ENCODE data around the gene NOC2L.
"Not testable (repeated sequence)": the region's sequence is repeated elsewhere in the genome, so short reads cannot be mapped to it uniquely, and the experiment has no call there.

Gene NOC2L

GRCh38 chr1:952201-952600, 6.9 kb downstream of the NOC2L start:
- no peaks in the 10 kb centered on the region for H3K9me3 Mint-ChIP-seq
- no peak for DNase-seq (ENCODE audit: low spot score in 2 of 2)
- H3K27me3 Mint-ChIP-seq = no peaks in the 10 kb centered on the region
- ATAC-seq (ENCODE audit: low read depth) = no peak
- H3K4me1 Mint-ChIP-seq = peaks cover 3% of the 10 kb centered on the region
- peaks cover 35% of the 10 kb centered on the region for H3K36me3 Mint-ChIP-seq
- H3K4me3 Mint-ChIP-seq = no peak overlapping the region
- H3K27ac Mint-ChIP-seq = no peak overlapping the region

GRCh38 chr1:951364-951763, 7.7 kb downstream of the NOC2L start:
- no peak overlapping the region for H3K27ac Mint-ChIP-seq
- ATAC-seq (ENCODE audit: low read depth) = no peak
- DNase-seq (ENCODE audit: low spot score in 2 of 2) = no peak
- no peak overlapping the region for H3K4me3 Mint-ChIP-seq
- H3K9me3 Mint-ChIP-seq = no peaks in the 10 kb centered on the region
- H3K27me3 Mint-ChIP-seq = no peaks in the 10 kb centered on the region
- H3K36me3 Mint-ChIP-seq = peaks cover 32% of the 10 kb centered on the region
- no peaks in the 10 kb centered on the region for H3K4me1 Mint-ChIP-seq

- Mint-ChIP-seq H3K9me3 (no peaks in the 10 kb centered on the region), H3K4me1 (no peaks in the 10 kb centered on the region), H3K36me3 (peaks cover 32% of the 10 kb centered on the region), H3K27ac (no peak overlapping the region), H3K4me3 (no peak overlapping the region), H3K27me3 (no peaks in the 10 kb centered on the region)
- no peak for DNase-seq (ENCODE audit: low spot score in 2 of 2)
- no peak for ATAC-seq (ENCODE audit: low read depth)
These were observed 8.2 kb downstream of the NOC2L start for GRCh38 chr1:950881-951280.

- Mint-ChIP-seq H3K9me3 (no peaks in the 10 kb centered on the region), H3K4me3 (no peak overlapping the region), H3K27me3 (no peaks in the 10 kb centered on the region), H3K4me1 (no peaks in the 10 kb centered on the region), H3K36me3 (peaks cover 35% of the 10 kb centered on the region), H3K27ac (no peak overlapping the region)
- no peak for ATAC-seq (ENCODE audit: low read depth)
- no peak for DNase-seq (ENCODE audit: low spot score in 2 of 2)
These were observed 8.8 kb downstream of the NOC2L start for GRCh38 chr1:950268-950667.

GRCh38 chr1:947958-948357, 11.1 kb downstream of the NOC2L start:
- no peaks in the 10 kb centered on the region for H3K9me3 Mint-ChIP-seq
- peaks cover 31% of the 10 kb centered on the region for H3K36me3 Mint-ChIP-seq
- DNase-seq (ENCODE audit: low spot score in 2 of 2) = no peak
- H3K27ac Mint-ChIP-seq = no peak overlapping the region
- H3K4me1 Mint-ChIP-seq = no peaks in the 10 kb centered on the region
- no peak overlapping the region for H3K4me3 Mint-ChIP-seq
- ATAC-seq (ENCODE audit: low read depth) = no peak
- H3K27me3 Mint-ChIP-seq = peaks cover 2% of the 10 kb centered on the region

GRCh38 chr1:946811-947210, 12.2 kb downstream of the NOC2L start:
- not testable (repeated sequence) for ATAC-seq (ENCODE audit: low read depth); H3K4me3 Mint-ChIP-seq
- H3K36me3 Mint-ChIP-seq = peaks cover 28% of the 10 kb centered on the region

GRCh38 chr1:945688-946556, 13.1 kb downstream of the NOC2L start:
- Mint-ChIP-seq H3K27ac (no peak overlapping the region), H3K36me3 (peaks cover 22% of the 10 kb centered on the region)
- ATAC-seq (ENCODE audit: low read depth) = no peak

More at GRCh38 chr1:946811-947210, 12.2 kb downstream of the NOC2L start:
- DNase-seq (ENCODE audit: low spot score in 2 of 2); H3K9me3 Mint-ChIP-seq; H3K27me3 Mint-ChIP-seq; H3K27ac Mint-ChIP-seq; H3K4me1 Mint-ChIP-seq: not testable (repeated sequence)

GRCh38 chr1:944341-945325, 14.4 kb downstream of the NOC2L start:
- H3K9me3 Mint-ChIP-seq = no peaks in the 10 kb centered on the region
- no peak overlapping the region for H3K27ac Mint-ChIP-seq
- H3K4me1 Mint-ChIP-seq = peaks cover 5% of the 10 kb centered on the region
- H3K36me3 Mint-ChIP-seq = peaks cover 17% of the 10 kb centered on the region
- ATAC-seq (ENCODE audit: low read depth) (no peak), DNase-seq (ENCODE audit: low spot score in 2 of 2) (no peak)
- peaks cover 7% of the 10 kb centered on the region for H3K27me3 Mint-ChIP-seq
- no peak overlapping the region for H3K4me3 Mint-ChIP-seq

More at GRCh38 chr1:945688-946556, 13.1 kb downstream of the NOC2L start:
- H3K4me1 Mint-ChIP-seq = peaks cover 3% of the 10 kb centered on the region
- no peaks in the 10 kb centered on the region for H3K9me3 Mint-ChIP-seq
- no peak for DNase-seq (ENCODE audit: low spot score in 2 of 2)
- H3K4me3 Mint-ChIP-seq = no peak overlapping the region
- H3K27me3 Mint-ChIP-seq = peaks cover 6% of the 10 kb centered on the region

- Mint-ChIP-seq H3K4me3 (no peak overlapping the region), H3K27me3 (peaks cover 11% of the 10 kb centered on the region), H3K4me1 (peaks cover 5% of the 10 kb centered on the region), H3K36me3 (peaks cover 13% of the 10 kb centered on the region), H3K9me3 (no peaks in the 10 kb centered on the region), H3K27ac (no peak overlapping the region)
- ATAC-seq (ENCODE audit: low read depth) (no peak), DNase-seq (ENCODE audit: low spot score in 2 of 2) (no peak)
These were observed 15.3 kb downstream of the NOC2L start for GRCh38 chr1:943545-944340.

- DNase-seq (ENCODE audit: low spot score in 2 of 2) = no peak
These were observed 16.1 kb downstream of the NOC2L start for GRCh38 chr1:942864-943533.

GRCh38 chr1:942411-942821, 16.6 kb downstream of the NOC2L start:
- H3K9me3 Mint-ChIP-seq = no peaks in the 10 kb centered on the region

More at GRCh38 chr1:942864-943533, 16.1 kb downstream of the NOC2L start:
- Mint-ChIP-seq H3K27me3 (peaks cover 18% of the 10 kb centered on the region), H3K4me1 (peaks cover 5% of the 10 kb centered on the region), H3K27ac (no peak overlapping the region), H3K36me3 (peaks cover 13% of the 10 kb centered on the region), H3K4me3 (peak overlapping the region; percentile 3), H3K9me3 (no peaks in the 10 kb centered on the region)
- no peak for ATAC-seq (ENCODE audit: low read depth)

GRCh38 chr1:941588-942383, 17.3 kb downstream of the NOC2L start:
- H3K27me3 Mint-ChIP-seq = peaks cover 24% of the 10 kb centered on the region
- no peak overlapping the region for H3K27ac Mint-ChIP-seq
- ATAC-seq (ENCODE audit: low read depth) = peak; percentile 12
- H3K4me1 Mint-ChIP-seq = peaks cover 5% of the 10 kb centered on the region
- H3K36me3 Mint-ChIP-seq = peaks cover 10% of the 10 kb centered on the region
- DNase-seq (ENCODE audit: low spot score in 2 of 2) = no peak
- H3K9me3 Mint-ChIP-seq = no peaks in the 10 kb centered on the region
- H3K4me3 Mint-ChIP-seq = peak overlapping the region; percentile 81

More at GRCh38 chr1:942411-942821, 16.6 kb downstream of the NOC2L start:
- Mint-ChIP-seq H3K4me3 (no peak overlapping the region), H3K27ac (no peak overlapping the region), H3K27me3 (peaks cover 22% of the 10 kb centered on the region), H3K36me3 (peaks cover 13% of the 10 kb centered on the region), H3K4me1 (peaks cover 5% of the 10 kb centered on the region)
- ATAC-seq (ENCODE audit: low read depth) (peak; percentile 20), DNase-seq (ENCODE audit: low spot score in 2 of 2) (no peak)

All from memory B cell (primary cell).